Measurements from ENCODE around the gene SAMD1. TPM values are rescaled to one million over a fixed set of nuclear protein-coding genes. Genes with fewer than 3 reads are reported as not detected.

SAMD1 gene
- total RNA-seq, 4 donors from 2014 or later, result 8.6 to 21.9 (median 11.3) TPM

GRCh38 chr19:14086098-14086497 is 4.5 kb downstream of the SAMD1 start:
- TF ChIP-seq, protein P1, sequence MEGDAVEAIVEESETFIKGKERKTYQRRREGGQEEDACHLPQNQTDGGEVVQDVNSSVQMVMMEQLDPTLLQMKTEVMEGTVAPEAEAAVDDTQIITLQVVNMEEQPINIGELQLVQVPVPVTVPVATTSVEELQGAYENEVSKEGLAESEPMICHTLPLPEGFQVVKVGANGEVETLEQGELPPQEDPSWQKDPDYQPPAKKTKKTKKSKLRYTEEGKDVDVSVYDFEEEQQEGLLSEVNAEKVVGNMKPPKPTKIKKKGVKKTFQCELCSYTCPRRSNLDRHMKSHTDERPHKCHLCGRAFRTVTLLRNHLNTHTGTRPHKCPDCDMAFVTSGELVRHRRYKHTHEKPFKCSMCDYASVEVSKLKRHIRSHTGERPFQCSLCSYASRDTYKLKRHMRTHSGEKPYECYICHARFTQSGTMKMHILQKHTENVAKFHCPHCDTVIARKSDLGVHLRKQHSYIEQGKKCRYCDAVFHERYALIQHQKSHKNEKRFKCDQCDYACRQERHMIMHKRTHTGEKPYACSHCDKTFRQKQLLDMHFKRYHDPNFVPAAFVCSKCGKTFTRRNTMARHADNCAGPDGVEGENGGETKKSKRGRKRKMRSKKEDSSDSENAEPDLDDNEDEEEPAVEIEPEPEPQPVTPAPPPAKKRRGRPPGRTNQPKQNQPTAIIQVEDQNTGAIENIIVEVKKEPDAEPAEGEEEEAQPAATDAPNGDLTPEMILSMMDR (IDR thresholded peaks at IDR 0.05; ENCODE audit: low read depth), result no peak

DNA sequence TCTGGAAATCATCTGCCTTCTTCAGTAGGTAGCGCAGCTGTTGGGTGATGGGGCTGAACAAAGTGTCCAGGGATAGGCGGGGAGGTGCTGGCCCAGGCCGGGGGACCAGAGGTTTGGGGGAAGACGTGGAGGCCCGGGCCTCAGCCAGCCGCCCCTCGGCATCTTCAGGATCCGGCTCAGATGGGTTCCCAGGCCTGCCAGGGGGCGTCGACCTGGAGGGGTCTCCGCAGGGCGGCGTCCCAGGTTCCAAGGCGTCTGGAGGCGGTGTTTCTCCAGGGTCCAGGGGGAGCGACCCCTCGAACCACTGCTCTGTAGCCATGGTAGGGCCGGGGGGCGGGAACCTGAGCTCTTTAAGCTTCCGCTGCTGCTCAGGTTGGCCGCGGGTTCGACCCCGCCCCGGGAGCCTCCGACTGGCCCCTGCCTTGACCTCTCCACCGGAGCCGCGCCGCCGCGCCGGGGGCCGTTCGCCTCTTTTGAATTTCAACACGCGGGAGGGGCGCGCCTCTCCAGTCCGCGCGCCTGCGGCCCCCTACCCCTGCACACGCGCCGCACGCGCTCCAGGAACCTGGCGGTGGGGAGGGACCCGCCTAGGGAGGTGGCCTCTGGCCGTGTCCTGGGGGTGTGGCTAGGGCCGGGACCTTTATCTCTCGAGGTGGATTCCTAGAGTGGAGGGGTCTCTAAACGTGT is 5.1 kb downstream of the SAMD1 start, which contains the start of gene C19orf67:
C19orf67 (minus strand) TSS at position 475 of the 687 bp plus-strand sequence; CDS start at position 319, 156 bp downstream.
- TF ChIP-seq, protein P1 (IDR thresholded peaks at IDR 0.05; ENCODE audit: low read depth), result no peak

DNA sequence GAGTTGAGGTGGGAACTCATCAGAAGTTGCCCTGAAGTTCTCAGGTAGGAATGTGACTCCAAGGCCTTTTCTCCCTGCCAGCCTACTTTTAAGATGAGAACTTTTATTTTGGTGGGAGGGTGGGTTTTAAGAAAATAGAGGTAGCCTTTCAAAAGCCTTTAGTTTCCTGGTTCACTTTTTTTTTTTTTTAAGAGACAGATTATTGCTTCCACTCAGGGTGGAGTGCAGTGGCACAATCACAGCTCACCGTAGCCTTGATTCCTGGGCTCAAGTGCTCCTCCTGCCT is 7.9 kb downstream of the SAMD1 start:
- TF ChIP-seq, protein P1 (IDR thresholded peaks at IDR 0.05; ENCODE audit: low read depth), result no peak

GRCh38 chr19:14081797-14082674 is 8.5 kb downstream of the SAMD1 start:
- TF ChIP-seq, protein P1 (IDR thresholded peaks at IDR 0.05; ENCODE audit: low read depth), result no peak

DNA sequence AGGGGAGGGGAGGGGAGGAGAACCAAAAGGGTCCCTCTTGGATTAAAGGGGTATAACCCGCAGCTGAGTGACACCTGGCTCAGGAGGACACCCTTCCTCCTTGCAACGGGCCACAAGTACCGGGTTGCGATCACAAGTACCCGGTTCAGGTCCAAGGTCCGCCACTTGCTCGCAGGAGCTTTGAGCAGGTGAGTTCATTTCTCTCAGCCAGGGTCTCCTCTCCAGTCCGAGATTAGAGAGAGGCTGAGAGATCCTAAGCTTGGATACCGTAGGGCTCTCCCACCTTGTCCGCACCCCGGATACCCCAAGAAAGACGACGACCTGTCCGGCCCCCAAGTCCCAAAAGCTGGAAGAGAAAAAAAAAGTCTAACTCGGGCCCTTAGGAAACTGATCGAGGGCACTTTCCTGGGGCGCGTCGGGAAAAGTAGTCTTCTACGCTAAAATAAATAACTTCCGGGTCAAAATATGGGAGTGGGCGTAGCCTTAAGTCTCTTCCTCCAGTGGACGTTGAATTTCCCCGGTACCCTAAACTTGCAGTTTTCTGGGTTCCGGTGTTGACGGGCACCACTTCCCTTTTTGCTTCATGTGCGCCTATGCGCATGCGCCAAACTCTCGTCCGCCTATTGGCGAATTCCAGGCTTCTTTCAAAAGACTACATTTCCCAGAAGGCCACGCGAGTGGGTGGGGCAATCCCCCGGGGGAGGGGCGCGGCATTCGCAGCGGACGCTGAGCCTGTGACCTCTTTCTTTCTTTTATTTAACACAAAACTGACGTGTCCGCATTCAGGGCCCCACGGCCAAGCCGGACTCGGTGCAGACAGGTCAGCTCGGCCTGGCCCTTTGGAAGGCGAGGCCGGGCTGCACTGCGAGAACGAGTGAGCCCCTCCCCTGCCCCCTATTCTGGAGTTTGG is 9.4 kb downstream of the SAMD1 start:
- TF ChIP-seq, protein P1 (IDR thresholded peaks at IDR 0.05; ENCODE audit: low read depth), result no peak

DNA sequence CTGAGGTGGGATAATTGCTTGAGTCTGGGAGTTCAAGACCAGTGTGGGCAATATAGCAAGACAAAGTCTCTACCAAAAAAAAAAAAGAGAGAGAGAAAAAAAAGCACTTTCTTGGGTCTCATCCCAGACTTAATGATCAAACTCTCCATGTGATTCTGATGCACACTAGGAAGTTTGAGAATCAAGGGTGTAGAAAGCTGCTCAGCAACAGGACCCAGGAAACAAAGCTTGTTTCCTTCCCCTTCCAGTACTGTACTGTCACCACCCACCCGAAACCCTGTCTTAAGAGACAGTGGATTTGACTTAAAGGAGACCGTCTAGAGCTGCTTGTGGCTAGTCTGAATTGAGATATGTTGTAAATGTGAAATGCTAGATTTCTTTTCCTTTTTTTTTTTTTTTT is 12.1 kb downstream of the SAMD1 start:
- TF ChIP-seq, protein P1 (IDR thresholded peaks at IDR 0.05; ENCODE audit: low read depth), result no peak

All from subcutaneous adipose tissue (tissue), 4 donors.